Skeletal muscle satellite cell (primary cell): ENCODE measurements around the gene CMPK2.
"Not testable (repeated sequence)": the region's sequence is repeated elsewhere in the genome, so short reads cannot be mapped to it uniquely, and the experiment has no call there.

Source experiments
- H3K27me3 ChIP-seq: 2 replicates; pipeline ENCODE4 v1.7.0; 2013; ENCODE audit warnings: low read length; ENCODE audit not compliant: control insufficient read depth, insufficient read depth
- H3K36me3 ChIP-seq: 2 replicates; pipeline ENCODE4 v1.7.0; 2013; ENCODE audit warnings: mild to moderate bottlenecking, control low read depth, low read length; ENCODE audit not compliant: insufficient read depth
- H3K4me1 ChIP-seq: 2 replicates; pipeline ENCODE4 v1.7.0; 2013; ENCODE audit warnings: low read length; ENCODE audit not compliant: control insufficient read depth, insufficient read depth
- H3K4me2 ChIP-seq: 2 replicates; pipeline ENCODE4 v1.7.0; 2013; ENCODE audit warnings: mild to moderate bottlenecking, low read length
- H3K4me3 ChIP-seq: 2 replicates; pipeline ENCODE4 v1.7.0; 2013; ENCODE audit warnings: low read length
- H3K9ac ChIP-seq: 2 replicates; pipeline ENCODE4 v1.7.0; 2013; ENCODE audit warnings: mild to moderate bottlenecking, low read depth, low read length, moderate library complexity
- H3K9me3 ChIP-seq: replicated peaks from 2 replicates; pipeline ENCODE4 v1.7.0; 2013; ENCODE audit warnings: mild to moderate bottlenecking, control low read depth, low read length

Gene CMPK2

DNA sequence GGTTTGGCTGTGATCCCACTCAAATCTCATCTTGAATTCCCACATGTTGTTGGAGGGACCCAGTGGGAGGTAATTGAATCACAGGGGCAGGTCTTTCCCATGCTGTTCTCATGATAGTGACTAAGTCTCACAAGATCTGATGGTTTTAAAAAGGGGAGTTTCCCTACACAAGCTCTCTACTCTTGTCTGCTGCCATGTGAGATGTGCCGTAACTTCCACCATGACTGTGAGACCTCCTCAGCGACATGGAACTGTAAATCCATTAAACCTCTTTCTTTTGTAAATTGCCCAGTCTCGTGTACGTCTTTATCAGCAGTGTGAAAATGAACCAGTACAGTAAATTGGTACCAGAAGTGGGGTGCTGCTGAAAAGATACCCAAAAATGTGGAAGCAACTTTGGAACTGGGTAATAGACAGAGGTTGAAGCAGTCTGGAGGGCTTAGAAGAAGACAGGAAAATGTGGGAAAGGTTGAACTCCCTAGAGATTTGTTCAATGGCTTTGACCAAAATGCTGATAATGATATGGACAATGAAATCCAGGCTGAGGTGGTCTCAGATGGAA is 7.2 kb downstream of the CMPK2 start:
- not testable (repeated sequence) for H3K9me3 ChIP-seq, H3K27me3 ChIP-seq, H3K4me3 ChIP-seq, H3K4me1 ChIP-seq, H3K36me3 ChIP-seq, H3K9ac ChIP-seq, H3K4me2 ChIP-seq

- H3K9ac ChIP-seq, result no peak overlapping the region
- H3K9me3 ChIP-seq, result peaks cover 2% of the 10 kb centered on the region
- no peaks in the 10 kb centered on the region for H3K36me3 ChIP-seq
- no peak overlapping the region for H3K4me2 ChIP-seq
- H3K4me3 ChIP-seq, result no peak overlapping the region
- no peaks in the 10 kb centered on the region for H3K27me3 ChIP-seq
- no peaks in the 10 kb centered on the region for H3K4me1 ChIP-seq
Measured at GRCh38 chr2:6856548-6856920, 9.2 kb downstream of the CMPK2 start.

DNA sequence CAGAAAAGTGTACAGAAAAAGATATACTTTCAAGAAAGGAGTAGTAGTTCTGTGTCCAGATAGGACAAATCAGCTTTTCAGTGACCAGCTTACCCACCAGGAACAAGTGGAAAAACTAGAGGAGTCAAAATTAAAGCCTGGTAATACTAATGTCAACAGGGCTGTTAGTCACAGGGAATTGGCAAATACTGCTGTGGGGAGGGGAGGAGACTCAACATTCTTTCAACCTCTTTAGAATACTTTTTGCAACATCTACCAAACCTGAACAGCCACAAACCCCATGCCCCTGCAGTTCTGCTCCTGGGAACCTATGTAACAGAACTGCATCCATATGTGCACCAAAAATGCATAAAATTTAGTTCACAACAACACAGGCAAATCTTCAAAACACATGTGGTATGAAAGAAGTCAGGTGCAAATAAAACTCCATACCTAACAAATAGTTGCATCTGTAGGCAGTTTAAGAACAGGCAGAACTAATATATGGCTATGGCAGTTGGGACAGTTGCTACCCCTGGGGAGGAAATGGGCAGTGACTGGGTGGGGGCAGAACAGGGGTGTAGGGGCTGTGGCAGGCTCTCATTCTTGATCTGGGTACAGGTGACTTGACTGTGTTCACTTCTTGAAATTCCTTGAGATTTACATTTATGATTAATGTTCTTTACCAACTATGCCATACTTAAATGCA is 9.7 kb downstream of the CMPK2 start:
- Histone ChIP-seq H3K4me3 (no peak overlapping the region), H3K4me1 (no peaks in the 10 kb centered on the region), H3K9me3 (peaks cover 2% of the 10 kb centered on the region), H3K36me3 (no peaks in the 10 kb centered on the region), H3K4me2 (no peak overlapping the region), H3K27me3 (no peaks in the 10 kb centered on the region), H3K9ac (no peak overlapping the region)

- Histone ChIP-seq H3K27me3 (no peaks in the 10 kb centered on the region), H3K4me1 (no peaks in the 10 kb centered on the region), H3K4me2 (no peak overlapping the region), H3K9ac (no peak overlapping the region), H3K9me3 (peaks cover 2% of the 10 kb centered on the region), H3K36me3 (no peaks in the 10 kb centered on the region), H3K4me3 (no peak overlapping the region)
Measured at GRCh38 chr2:6854416-6854815, 11.3 kb downstream of the CMPK2 start.

DNA sequence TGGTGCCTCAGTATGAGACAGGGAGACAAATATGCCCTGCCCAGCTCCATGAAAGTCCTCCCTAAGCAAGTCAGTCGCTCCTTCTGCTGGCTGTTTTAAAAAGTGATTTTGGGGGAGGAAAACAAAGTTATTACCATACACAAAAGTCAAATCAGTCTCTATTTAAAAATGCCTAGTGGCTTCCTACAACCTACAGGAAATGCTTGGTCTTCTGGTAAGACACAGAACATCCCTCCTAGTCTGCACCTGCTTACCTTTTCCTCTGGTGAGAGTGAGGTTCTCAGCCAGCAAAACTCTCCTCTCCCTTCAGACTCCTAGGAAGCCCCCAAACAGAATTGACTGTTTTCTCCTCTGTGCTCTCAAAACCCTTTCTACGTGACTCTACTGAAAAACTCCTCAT is 13.5 kb downstream of the CMPK2 start:
- no peak overlapping the region for H3K9ac ChIP-seq
- no peaks in the 10 kb centered on the region for H3K36me3 ChIP-seq
- no peak overlapping the region for H3K4me3 ChIP-seq
- peaks cover 3% of the 10 kb centered on the region for H3K9me3 ChIP-seq
- H3K4me2 ChIP-seq, result no peak overlapping the region
- H3K27me3 ChIP-seq, result no peaks in the 10 kb centered on the region
- H3K4me1 ChIP-seq, result no peaks in the 10 kb centered on the region

DNA sequence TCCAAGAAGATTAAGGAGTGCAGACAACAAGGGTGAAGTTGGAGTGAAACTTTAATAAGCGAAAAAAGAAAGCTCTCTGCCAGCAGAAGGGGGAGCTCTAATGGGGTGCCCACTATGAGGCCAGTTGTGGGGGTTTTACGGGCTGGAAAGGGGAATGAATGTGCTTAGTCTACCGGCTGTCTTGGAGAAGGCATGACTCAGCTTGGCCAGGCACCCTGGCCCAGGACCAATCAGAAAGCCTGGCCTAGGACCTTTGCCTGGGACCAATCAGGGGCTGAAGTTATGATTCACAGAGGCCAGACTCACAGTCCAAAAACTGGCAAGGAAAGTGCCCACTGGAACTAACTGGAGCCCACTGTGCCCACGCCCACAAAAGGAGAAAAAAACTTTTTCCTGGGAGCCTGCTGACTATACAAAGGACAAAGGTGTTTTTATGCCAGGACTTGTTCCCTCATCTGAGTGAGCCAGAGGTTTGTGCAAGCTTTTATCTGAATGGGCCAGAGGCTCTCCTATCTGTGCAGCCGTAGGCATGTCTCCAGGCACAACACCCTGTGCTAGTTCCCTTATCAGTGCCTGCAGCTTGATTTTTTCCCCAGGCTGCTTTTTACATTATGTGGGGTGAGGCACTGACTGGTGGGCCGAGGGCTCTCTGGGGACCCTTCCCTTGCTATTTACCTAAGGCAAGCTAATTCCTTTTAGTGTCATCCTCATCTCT is 18.6 kb downstream of the CMPK2 start:
- no peaks in the 10 kb centered on the region for H3K27me3 ChIP-seq
- no peak overlapping the region for H3K9ac ChIP-seq
- no peaks in the 10 kb centered on the region for H3K36me3 ChIP-seq
- H3K4me3 ChIP-seq, result no peak overlapping the region
- H3K4me1 ChIP-seq, result no peaks in the 10 kb centered on the region
- H3K9me3 ChIP-seq, result peaks cover 18% of the 10 kb centered on the region
- no peak overlapping the region for H3K4me2 ChIP-seq

- no peaks in the 10 kb centered on the region for H3K36me3 ChIP-seq
- H3K4me3 ChIP-seq, result no peak overlapping the region
- H3K9me3 ChIP-seq, result peaks cover 18% of the 10 kb centered on the region
- H3K4me1 ChIP-seq, result no peaks in the 10 kb centered on the region
- H3K27me3 ChIP-seq, result no peaks in the 10 kb centered on the region
- no peak overlapping the region for H3K9ac ChIP-seq
- H3K4me2 ChIP-seq, result no peak overlapping the region
Measured at GRCh38 chr2:6846540-6846939, 19.2 kb downstream of the CMPK2 start.

- no peak overlapping the region for H3K4me3 ChIP-seq
- H3K9ac ChIP-seq, result no peak overlapping the region
- no peaks in the 10 kb centered on the region for H3K27me3 ChIP-seq
- no peaks in the 10 kb centered on the region for H3K4me1 ChIP-seq
- H3K4me2 ChIP-seq, result no peak overlapping the region
- no peaks in the 10 kb centered on the region for H3K36me3 ChIP-seq
- H3K9me3 ChIP-seq, result peaks cover 18% of the 10 kb centered on the region
Measured at GRCh38 chr2:6845903-6846302, 19.8 kb downstream of the CMPK2 start.

DNA sequence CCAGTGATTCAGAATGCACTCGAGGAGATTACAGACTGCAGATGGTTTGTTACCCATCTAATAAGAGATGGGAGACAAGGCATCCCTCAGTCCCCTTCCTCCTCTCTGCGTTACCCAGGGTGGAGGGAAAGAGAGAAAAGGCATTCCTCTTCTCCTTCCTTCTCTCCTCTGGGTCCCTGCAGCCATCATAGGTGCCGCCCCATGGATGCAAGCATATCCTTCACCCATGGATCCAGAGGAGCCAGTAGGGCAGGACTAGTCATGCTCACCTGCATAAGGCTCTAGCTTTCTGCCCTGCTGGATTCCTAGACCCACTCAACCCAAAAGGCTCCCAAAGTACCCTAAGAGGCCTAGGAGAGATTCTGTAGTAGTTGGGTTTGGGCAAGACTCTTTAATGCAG is 20.4 kb downstream of the CMPK2 start:
- H3K9ac ChIP-seq, result no peak overlapping the region
- H3K4me2 ChIP-seq, result no peak overlapping the region
- H3K27me3 ChIP-seq, result no peaks in the 10 kb centered on the region
- no peaks in the 10 kb centered on the region for H3K4me1 ChIP-seq
- no peak overlapping the region for H3K4me3 ChIP-seq
- peaks cover 18% of the 10 kb centered on the region for H3K9me3 ChIP-seq
- H3K36me3 ChIP-seq, result no peaks in the 10 kb centered on the region

- Histone ChIP-seq H3K4me2 (no peak overlapping the region), H3K4me1 (no peaks in the 10 kb centered on the region), H3K4me3 (no peak overlapping the region), H3K9me3 (peaks cover 15% of the 10 kb centered on the region), H3K9ac (no peak overlapping the region), H3K27me3 (no peaks in the 10 kb centered on the region), H3K36me3 (no peaks in the 10 kb centered on the region)
Measured at GRCh38 chr2:6841537-6842287, 24.0 kb downstream of the CMPK2 start.

GRCh38 chr2:6838673-6839319 is 26.9 kb downstream of the CMPK2 start:
- H3K4me1 ChIP-seq, result no peaks in the 10 kb centered on the region
- H3K36me3 ChIP-seq, result no peaks in the 10 kb centered on the region
- no peaks in the 10 kb centered on the region for H3K27me3 ChIP-seq
- no peaks in the 10 kb centered on the region for H3K9me3 ChIP-seq
- H3K4me2 ChIP-seq, result no peak overlapping the region
- H3K9ac ChIP-seq, result no peak overlapping the region
- no peak overlapping the region for H3K4me3 ChIP-seq
